ENCODE data around the gene EEF2K. TPM values are rescaled to one million over a fixed set of nuclear protein-coding genes. Genes with fewer than 3 reads are reported as not detected.
A peak's percentile ranks its signal among the peaks of the same experiment; 100 is the strongest.

EEF2K gene
- total and polyA plus RNA-seq, 2 experiments from 2014 or later = 16.1 to 26.1 TPM

- Histone ChIP-seq H3K4me1 (ENCODE audit: low read depth) (no peaks in the 10 kb centered on the region), H3K4me3 (no peak overlapping the region), H3K9me3 (ENCODE audit: low read depth) (no peaks in the 10 kb centered on the region), H3K27ac (no peak overlapping the region), H3K36me3 (no peaks in the 10 kb centered on the region), H3K27me3 (no peaks in the 10 kb centered on the region)
- DNase-seq (ENCODE audit: low read depth in 1 of 2, low spot score in 1 of 2) = no peak
- TF ChIP-seq CTCF (IDR thresholded peaks at IDR 0.05; ENCODE audit: low read depth, low read length) = no peak
These were observed 3.8 kb upstream of the EEF2K start for GRCh38 chr16:22202261-22202637.

GRCh38 chr16:22203091-22203490, 3.0 kb upstream of the EEF2K start:
- DNase-seq (ENCODE audit: low read depth in 1 of 2, low spot score in 1 of 2) = no peak
- TF ChIP-seq CTCF (IDR thresholded peaks at IDR 0.05; ENCODE audit: low read depth, low read length) = no peak
- Histone ChIP-seq H3K4me3 (no peak overlapping the region), H3K36me3 (no peaks in the 10 kb centered on the region), H3K9me3 (ENCODE audit: low read depth) (no peaks in the 10 kb centered on the region), H3K27ac (no peak overlapping the region), H3K27me3 (no peaks in the 10 kb centered on the region), H3K4me1 (ENCODE audit: low read depth) (no peaks in the 10 kb centered on the region)

GRCh38 chr16:22204091-22204655, 1.9 kb upstream of the EEF2K start:
- Histone ChIP-seq H3K4me3 (no peak overlapping the region), H3K27me3 (no peaks in the 10 kb centered on the region), H3K36me3 (no peaks in the 10 kb centered on the region), H3K27ac (no peak overlapping the region), H3K4me1 (ENCODE audit: low read depth) (no peaks in the 10 kb centered on the region), H3K9me3 (ENCODE audit: low read depth) (no peaks in the 10 kb centered on the region)
- DNase-seq (ENCODE audit: low read depth in 1 of 2, low spot score in 1 of 2) = no peak
- no peak for TF ChIP-seq CTCF (IDR thresholded peaks at IDR 0.05; ENCODE audit: low read depth, low read length)

- Histone ChIP-seq H3K9me3 (ENCODE audit: low read depth) (no peaks in the 10 kb centered on the region), H3K36me3 (no peaks in the 10 kb centered on the region), H3K4me3 (peak overlapping the region; percentile 15), H3K4me1 (ENCODE audit: low read depth) (no peaks in the 10 kb centered on the region), H3K27ac (peak overlapping the region; percentile 71), H3K27me3 (no peaks in the 10 kb centered on the region)
- TF ChIP-seq CTCF (IDR thresholded peaks at IDR 0.05; ENCODE audit: low read depth, low read length) = no peak
- DNase-seq (ENCODE audit: low read depth in 1 of 2, low spot score in 1 of 2) = no peak
These were observed 483 bp upstream of the EEF2K start for GRCh38 chr16:22205577-22206012.

- no peaks in the 10 kb centered on the region for H3K9me3 ChIP-seq (ENCODE audit: low read depth)
- no peak for TF ChIP-seq CTCF (IDR thresholded peaks at IDR 0.05; ENCODE audit: low read depth, low read length)
- peak overlapping the region; percentile 85 for H3K4me3 ChIP-seq
- no peaks in the 10 kb centered on the region for H3K27me3 ChIP-seq
- no peak overlapping the region for H3K27ac ChIP-seq
- peak; percentile 46 to 84 for DNase-seq (ENCODE audit: low read depth in 1 of 2, low spot score in 1 of 2)
- H3K4me1 ChIP-seq (ENCODE audit: low read depth) = no peaks in the 10 kb centered on the region
- H3K36me3 ChIP-seq = no peaks in the 10 kb centered on the region
These were observed 1.0 kb downstream of the EEF2K start for GRCh38 chr16:22206842-22207714.

All from cardiac muscle cell (in vitro differentiated cells and primary cell).